Measurements from ENCODE around the gene DCAF11. TPM values are rescaled to one million over a fixed set of nuclear protein-coding genes. Genes with fewer than 3 reads are reported as not detected.

The DCAF11 gene
- total RNA-seq, 1 donor from 2014 or later = 64.9 TPM

- Histone ChIP-seq H3K27ac (no peak overlapping the region), H3K4me3 (no peak overlapping the region)
- no peak for ATAC-seq
Measured at GRCh38 chr14:24157331-24157730, 42.8 kb downstream of the DCAF11 start.

GRCh38 chr14:24159777-24160498, 45.4 kb downstream of the DCAF11 start:
- ATAC-seq (no peak), DNase-seq (peak; percentile 46)
- Histone ChIP-seq H3K4me1 (peaks cover 31% of the 10 kb centered on the region), H3K27ac (peak overlapping the region; percentile 97), H3K27me3 (ENCODE audit: low read depth) (no peaks in the 10 kb centered on the region), H3K36me3 (peaks cover 81% of the 10 kb centered on the region), H3K9me3 (no peaks in the 10 kb centered on the region), H3K4me3 (no peak overlapping the region)
- intact Hi-C loops (cut with DNase I) = no loop called here
- TF ChIP-seq CTCF (IDR thresholded peaks at IDR 0.05) = no peak

More at GRCh38 chr14:24157331-24157730, 42.8 kb downstream of the DCAF11 start:
- intact Hi-C loops (cut with DNase I) = no loop called here
- Histone ChIP-seq H3K27me3 (ENCODE audit: low read depth) (no peaks in the 10 kb centered on the region), H3K36me3 (peaks cover 82% of the 10 kb centered on the region), H3K4me1 (peaks cover 14% of the 10 kb centered on the region), H3K9me3 (no peaks in the 10 kb centered on the region)
- TF ChIP-seq CTCF (IDR thresholded peaks at IDR 0.05) = no peak
- DNase-seq = no peak

GRCh38 chr14:24160499-24160849, 45.9 kb downstream of the DCAF11 start:
- Histone ChIP-seq H3K4me1 (peaks cover 31% of the 10 kb centered on the region), H3K4me3 (no peak overlapping the region), H3K36me3 (peaks cover 81% of the 10 kb centered on the region), H3K27ac (peak overlapping the region; percentile 97), H3K27me3 (ENCODE audit: low read depth) (no peaks in the 10 kb centered on the region), H3K9me3 (no peaks in the 10 kb centered on the region)
- DNase-seq (no peak), ATAC-seq (no peak)
- no peak for TF ChIP-seq CTCF (IDR thresholded peaks at IDR 0.05)
- intact Hi-C loops (cut with DNase I) = no loop called here

GRCh38 chr14:24160850-24161804, 46.5 kb downstream of the DCAF11 start, which contains the start of gene IRF9:
IRF9 (plus strand) TSS chr14:24161265; CDS start chr14:24162145, 880 bp downstream.
- H3K4me1 ChIP-seq = peaks cover 31% of the 10 kb centered on the region
- no peaks in the 10 kb centered on the region for H3K27me3 ChIP-seq (ENCODE audit: low read depth)
- ATAC-seq (peak; percentile 96), DNase-seq (peak; percentile 95)
- peaks cover 81% of the 10 kb centered on the region for H3K36me3 ChIP-seq
- H3K27ac ChIP-seq = peak within 1 kb of the TSS; percentile 97
- H3K9me3 ChIP-seq = no peaks in the 10 kb centered on the region
- H3K4me3 ChIP-seq = peak within 1 kb of the TSS; percentile 81
- peak; percentile 96 for TF ChIP-seq CTCF (IDR thresholded peaks at IDR 0.05)
- intact Hi-C loops (cut with DNase I) = no loop called here

GRCh38 chr14:24162093-24162492, 47.5 kb downstream of the DCAF11 start:
- Histone ChIP-seq H3K4me1 (peaks cover 31% of the 10 kb centered on the region), H3K36me3 (peaks cover 81% of the 10 kb centered on the region), H3K4me3 (peak overlapping the region; percentile 81), H3K9me3 (no peaks in the 10 kb centered on the region), H3K27ac (peak overlapping the region; percentile 97), H3K27me3 (ENCODE audit: low read depth) (no peaks in the 10 kb centered on the region)
- ATAC-seq (peak in 1 of 2 donors; percentile 22), DNase-seq (peak; percentile 28)
- no peak for TF ChIP-seq CTCF (IDR thresholded peaks at IDR 0.05)
- intact Hi-C loops (cut with DNase I) = no loop called here
